HG03060 (cell line): ENCODE results near the gene ZBTB8A.

Experiments used
- ATAC-seq: cut with Tn5 transposase; IDR thresholded peaks from one replicate; pipeline ENCODE4 v1.9.1; 2021; ENCODE audit warnings: low read depth, moderate number of reproducible peaks; ENCODE audit not compliant: unreplicated experiment

Gene ZBTB8A

DNA sequence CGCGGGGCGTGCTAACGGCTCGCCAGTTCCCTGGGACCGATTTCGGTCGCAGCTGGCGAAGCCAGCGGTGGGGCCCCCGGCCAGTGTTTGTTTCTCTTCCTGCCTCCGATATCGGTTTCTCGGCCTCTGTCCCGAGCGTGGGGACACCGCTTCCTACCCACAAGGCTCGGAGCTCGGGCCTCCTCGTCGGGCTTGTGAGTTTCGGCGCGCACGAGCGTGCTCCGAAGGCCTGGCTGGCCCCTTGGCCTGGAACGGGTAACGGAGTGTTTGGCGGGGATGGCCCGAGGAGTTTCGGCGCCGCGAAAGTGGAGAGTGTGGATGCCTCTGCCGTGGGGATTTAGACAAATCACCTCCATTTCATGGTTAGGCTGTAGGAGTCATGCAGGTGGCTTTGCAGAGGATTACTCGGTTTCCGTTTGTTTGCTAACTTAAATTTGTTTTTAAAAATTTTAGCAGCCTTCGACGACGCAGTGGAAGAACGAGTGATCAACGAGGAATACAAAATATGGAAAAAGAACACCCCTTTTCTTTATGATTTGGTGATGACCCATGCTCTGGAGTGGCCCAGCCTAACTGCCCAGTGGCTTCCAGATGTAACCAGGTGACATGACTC is 112.3 kb downstream of the ZBTB8A start:
- no peak for ATAC-seq

- no peak for ATAC-seq
These were observed 113.2 kb downstream of the ZBTB8A start for GRCh38 chr1:32652244-32652962.
